ENCODE data around the gene IRS1.
A peak's percentile ranks its signal among the peaks of the same experiment; 100 is the strongest.

Gene IRS1

GRCh38 chr2:226742347-226742746, 57.3 kb downstream of the IRS1 start:
- ATAC-seq (replicated peaks) (no peak), DNase-seq (no peak)
- Mint-ChIP-seq H3K27ac (no peak overlapping the region), H3K4me3 (no peak overlapping the region), H3K4me1 (peaks cover 5 to 30% of the 10 kb centered on the region in 2 donors), H3K9me3 (peaks cover 0 to 2% of the 10 kb centered on the region in 2 donors), H3K36me3 (peaks cover 0 to 3% of the 10 kb centered on the region in 2 donors), H3K27me3 (no peaks in the 10 kb centered on the region)

- Mint-ChIP-seq H3K27ac (no peak overlapping the region), H3K4me3 (no peak overlapping the region), H3K27me3 (no peaks in the 10 kb centered on the region), H3K4me1 (peaks cover 3 to 17% of the 10 kb centered on the region in 2 donors), H3K9me3 (peaks cover 0 to 2% of the 10 kb centered on the region in 2 donors), H3K36me3 (peaks cover 3 to 4% of the 10 kb centered on the region in 2 donors)
- DNase-seq = no peak
- ATAC-seq (replicated peaks) = no peak
These were observed 59.5 kb downstream of the IRS1 start for GRCh38 chr2:226740039-226740648.

GRCh38 chr2:226739545-226740030, 60.0 kb downstream of the IRS1 start:
- Mint-ChIP-seq H3K9me3 (peaks cover 0 to 2% of the 10 kb centered on the region in 2 donors), H3K27me3 (no peaks in the 10 kb centered on the region)
- DNase-seq = no peak

GRCh38 chr2:226738821-226739544, 60.6 kb downstream of the IRS1 start:
- Mint-ChIP-seq H3K27me3 (no peaks in the 10 kb centered on the region), H3K36me3 (peaks cover 3 to 4% of the 10 kb centered on the region in 2 donors)

More at GRCh38 chr2:226739545-226740030, 60.0 kb downstream of the IRS1 start:
- no peak for ATAC-seq (replicated peaks)
- peaks cover 3 to 17% of the 10 kb centered on the region in 2 donors for H3K4me1 Mint-ChIP-seq
- H3K27ac Mint-ChIP-seq = no peak overlapping the region
- peaks cover 3 to 4% of the 10 kb centered on the region in 2 donors for H3K36me3 Mint-ChIP-seq
- no peak overlapping the region for H3K4me3 Mint-ChIP-seq

GRCh38 chr2:226738191-226738820, 61.3 kb downstream of the IRS1 start:
- peaks cover 3 to 6% of the 10 kb centered on the region in 2 donors for H3K4me1 Mint-ChIP-seq
- peaks cover 3 to 4% of the 10 kb centered on the region in 2 donors for H3K36me3 Mint-ChIP-seq
- H3K27ac Mint-ChIP-seq = no peak overlapping the region
- no peak for ATAC-seq (replicated peaks)
- no peak overlapping the region for H3K4me3 Mint-ChIP-seq
- peaks cover 0 to 2% of the 10 kb centered on the region in 2 donors for H3K9me3 Mint-ChIP-seq
- no peak for DNase-seq
- no peaks in the 10 kb centered on the region for H3K27me3 Mint-ChIP-seq

More at GRCh38 chr2:226738821-226739544, 60.6 kb downstream of the IRS1 start:
- ATAC-seq (replicated peaks) (no peak), DNase-seq (no peak)
- H3K27ac Mint-ChIP-seq = no peak overlapping the region
- H3K4me3 Mint-ChIP-seq = no peak overlapping the region
- peaks cover 3 to 13% of the 10 kb centered on the region in 2 donors for H3K4me1 Mint-ChIP-seq
- peaks cover 0 to 2% of the 10 kb centered on the region in 2 donors for H3K9me3 Mint-ChIP-seq

GRCh38 chr2:226736382-226736781, 63.2 kb downstream of the IRS1 start:
- DNase-seq = no peak
- ATAC-seq (replicated peaks) = no peak
- H3K36me3 Mint-ChIP-seq = peaks cover 0 to 4% of the 10 kb centered on the region in 2 donors

GRCh38 chr2:226733927-226734564, 65.6 kb downstream of the IRS1 start:
- Mint-ChIP-seq H3K4me3 (no peak overlapping the region), H3K27me3 (no peaks in the 10 kb centered on the region), H3K27ac (no peak overlapping the region), H3K9me3 (peaks cover 0 to 2% of the 10 kb centered on the region in 2 donors), H3K36me3 (peaks cover 0 to 4% of the 10 kb centered on the region in 2 donors), H3K4me1 (peaks cover 0 to 4% of the 10 kb centered on the region in 2 donors)
- ATAC-seq (replicated peaks) = no peak
- no peak for DNase-seq

More at GRCh38 chr2:226736382-226736781, 63.2 kb downstream of the IRS1 start:
- H3K4me1 Mint-ChIP-seq = peaks cover 0 to 4% of the 10 kb centered on the region in 2 donors
- H3K9me3 Mint-ChIP-seq = peaks cover 0 to 2% of the 10 kb centered on the region in 2 donors
- H3K27ac Mint-ChIP-seq = no peak overlapping the region
- no peaks in the 10 kb centered on the region for H3K27me3 Mint-ChIP-seq
- no peak overlapping the region for H3K4me3 Mint-ChIP-seq

GRCh38 chr2:226733189-226733858, 66.3 kb downstream of the IRS1 start:
- no peak for DNase-seq
- Mint-ChIP-seq H3K36me3 (peaks cover 0 to 4% of the 10 kb centered on the region in 2 donors), H3K4me3 (no peak overlapping the region), H3K27me3 (no peaks in the 10 kb centered on the region), H3K27ac (no peak overlapping the region), H3K9me3 (peaks cover 0 to 2% of the 10 kb centered on the region in 2 donors), H3K4me1 (peaks cover 0 to 4% of the 10 kb centered on the region in 2 donors)
- peak; percentile 74 to 79 for ATAC-seq (replicated peaks)

- H3K4me3 Mint-ChIP-seq = no peak overlapping the region
- no peaks in the 10 kb centered on the region for H3K27me3 Mint-ChIP-seq
- H3K27ac Mint-ChIP-seq = no peak overlapping the region
- H3K4me1 Mint-ChIP-seq = peaks cover 0 to 4% of the 10 kb centered on the region in 2 donors
- ATAC-seq (replicated peaks) = no peak
- peaks cover 0 to 4% of the 10 kb centered on the region in 2 donors for H3K36me3 Mint-ChIP-seq
- no peak for DNase-seq
- peaks cover 0 to 2% of the 10 kb centered on the region in 2 donors for H3K9me3 Mint-ChIP-seq
These were observed 67.0 kb downstream of the IRS1 start for GRCh38 chr2:226732478-226733188.

GRCh38 chr2:226730481-226730880, 69.1 kb downstream of the IRS1 start:
- no peaks in the 10 kb centered on the region for H3K36me3 Mint-ChIP-seq
- DNase-seq (no peak), ATAC-seq (replicated peaks) (no peak)
- H3K27ac Mint-ChIP-seq = no peak overlapping the region
- H3K27me3 Mint-ChIP-seq = peaks cover 8 to 10% of the 10 kb centered on the region in 2 donors
- H3K4me1 Mint-ChIP-seq = peaks cover 6 to 7% of the 10 kb centered on the region in 2 donors
- H3K9me3 Mint-ChIP-seq = no peaks in the 10 kb centered on the region
- H3K4me3 Mint-ChIP-seq = no peak overlapping the region

GRCh38 chr2:226728996-226729395, 70.6 kb downstream of the IRS1 start:
- H3K36me3 Mint-ChIP-seq = no peaks in the 10 kb centered on the region
- peaks cover 6 to 7% of the 10 kb centered on the region in 2 donors for H3K4me1 Mint-ChIP-seq
- ATAC-seq (replicated peaks) (no peak), DNase-seq (no peak)
- no peaks in the 10 kb centered on the region for H3K9me3 Mint-ChIP-seq
- no peak overlapping the region for H3K27ac Mint-ChIP-seq
- no peak overlapping the region for H3K4me3 Mint-ChIP-seq
- peaks cover 15 to 20% of the 10 kb centered on the region in 2 donors for H3K27me3 Mint-ChIP-seq

- H3K27me3 Mint-ChIP-seq = peaks cover 18 to 31% of the 10 kb centered on the region in 2 donors
- no peak for ATAC-seq (replicated peaks)
These were observed 72.4 kb downstream of the IRS1 start for GRCh38 chr2:226727251-226727650.

GRCh38 chr2:226726546-226726945, 73.1 kb downstream of the IRS1 start:
- DNase-seq (no peak), ATAC-seq (replicated peaks) (no peak)
- peaks cover 4 to 6% of the 10 kb centered on the region in 2 donors for H3K4me1 Mint-ChIP-seq
- H3K36me3 Mint-ChIP-seq = no peaks in the 10 kb centered on the region
- H3K27me3 Mint-ChIP-seq = peaks cover 18 to 31% of the 10 kb centered on the region in 2 donors
- no peaks in the 10 kb centered on the region for H3K9me3 Mint-ChIP-seq
- H3K27ac Mint-ChIP-seq = no peak overlapping the region
- H3K4me3 Mint-ChIP-seq = no peak overlapping the region

More at GRCh38 chr2:226727251-226727650, 72.4 kb downstream of the IRS1 start:
- H3K4me3 Mint-ChIP-seq = no peak overlapping the region
- H3K4me1 Mint-ChIP-seq = peaks cover 4 to 6% of the 10 kb centered on the region in 2 donors
- H3K9me3 Mint-ChIP-seq = no peaks in the 10 kb centered on the region
- no peak for DNase-seq
- no peak overlapping the region for H3K27ac Mint-ChIP-seq
- H3K36me3 Mint-ChIP-seq = no peaks in the 10 kb centered on the region

Measured in stimulated activated naive B cell treated with anti-CD40 and anti-IgM and Interleukin-4, amounts not matched to agents 10 μg/mL and 1 μg/mL and 100 μg/mL, for 72 hours (primary cell).